ENCODE data around the gene ZSCAN18. TPM values are rescaled to one million over a fixed set of nuclear protein-coding genes. Genes with fewer than 3 reads are reported as not detected.
A peak's percentile ranks its signal among the peaks of the same experiment; 100 is the strongest.

Gene ZSCAN18
- total RNA-seq, 1 donor from 2014 or later, result 76.1 TPM

DNA sequence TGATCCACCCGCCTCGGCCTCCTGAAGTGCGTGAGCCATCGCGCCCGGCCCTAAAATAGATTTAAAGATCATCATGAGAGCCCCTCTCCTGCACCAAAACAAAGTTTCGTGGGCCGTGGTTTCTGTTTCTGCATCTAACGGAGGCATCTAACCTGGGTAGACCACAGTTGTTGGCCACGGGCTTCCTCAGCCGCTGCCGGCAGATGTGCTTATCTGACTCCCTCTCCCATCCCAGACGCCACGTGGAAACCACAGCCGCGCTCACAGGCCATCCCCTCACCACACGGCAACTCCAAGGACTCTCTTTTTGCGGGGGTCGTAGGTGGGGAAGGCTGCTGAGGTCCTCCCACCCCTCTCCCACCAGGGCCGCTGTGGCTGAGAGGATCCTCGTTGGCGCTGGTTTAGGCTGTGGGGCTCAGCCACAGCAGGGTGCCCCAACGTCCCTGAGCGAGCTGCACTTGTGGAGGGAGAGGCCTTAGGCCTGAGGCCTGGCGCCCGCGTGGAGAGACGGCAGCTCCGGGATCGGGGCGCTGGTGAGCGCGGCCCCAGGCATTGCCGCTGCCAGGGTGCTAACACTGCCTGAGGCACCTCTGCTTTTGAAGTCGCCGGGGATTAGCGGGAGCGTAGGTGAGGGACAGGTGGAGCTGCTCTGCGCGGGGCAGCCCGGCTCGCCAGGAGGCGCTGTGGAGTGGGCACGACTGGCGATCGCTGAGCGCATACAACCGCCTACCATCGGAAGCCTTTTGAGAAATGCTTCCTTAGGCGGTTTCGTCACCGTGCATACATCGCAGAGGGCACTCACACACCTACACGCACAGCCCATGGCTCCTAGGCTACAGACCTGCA, 55.3 kb downstream of the ZSCAN18 start:
- intact Hi-C loops (cut with micrococcal nuclease), result no loop called here
- TF ChIP-seq, protein P1, sequence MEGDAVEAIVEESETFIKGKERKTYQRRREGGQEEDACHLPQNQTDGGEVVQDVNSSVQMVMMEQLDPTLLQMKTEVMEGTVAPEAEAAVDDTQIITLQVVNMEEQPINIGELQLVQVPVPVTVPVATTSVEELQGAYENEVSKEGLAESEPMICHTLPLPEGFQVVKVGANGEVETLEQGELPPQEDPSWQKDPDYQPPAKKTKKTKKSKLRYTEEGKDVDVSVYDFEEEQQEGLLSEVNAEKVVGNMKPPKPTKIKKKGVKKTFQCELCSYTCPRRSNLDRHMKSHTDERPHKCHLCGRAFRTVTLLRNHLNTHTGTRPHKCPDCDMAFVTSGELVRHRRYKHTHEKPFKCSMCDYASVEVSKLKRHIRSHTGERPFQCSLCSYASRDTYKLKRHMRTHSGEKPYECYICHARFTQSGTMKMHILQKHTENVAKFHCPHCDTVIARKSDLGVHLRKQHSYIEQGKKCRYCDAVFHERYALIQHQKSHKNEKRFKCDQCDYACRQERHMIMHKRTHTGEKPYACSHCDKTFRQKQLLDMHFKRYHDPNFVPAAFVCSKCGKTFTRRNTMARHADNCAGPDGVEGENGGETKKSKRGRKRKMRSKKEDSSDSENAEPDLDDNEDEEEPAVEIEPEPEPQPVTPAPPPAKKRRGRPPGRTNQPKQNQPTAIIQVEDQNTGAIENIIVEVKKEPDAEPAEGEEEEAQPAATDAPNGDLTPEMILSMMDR (IDR thresholded peaks at IDR 0.05; ENCODE audit: borderline replicate concordance), result peak; percentile 28
- H3K9me3 ChIP-seq (replicated peaks), result peaks cover 81% of the 10 kb centered on the region
- DNase-seq, result no peak
- no peak overlapping the region for H3K4me3 ChIP-seq
- no peaks in the 10 kb centered on the region for H3K4me1 ChIP-seq
- no peak overlapping the region for H3K27ac ChIP-seq (replicated peaks)
- peaks cover 5% of the 10 kb centered on the region for H3K27me3 ChIP-seq (ENCODE audit: low read depth)
- no peaks in the 10 kb centered on the region for H3K36me3 ChIP-seq

DNA sequence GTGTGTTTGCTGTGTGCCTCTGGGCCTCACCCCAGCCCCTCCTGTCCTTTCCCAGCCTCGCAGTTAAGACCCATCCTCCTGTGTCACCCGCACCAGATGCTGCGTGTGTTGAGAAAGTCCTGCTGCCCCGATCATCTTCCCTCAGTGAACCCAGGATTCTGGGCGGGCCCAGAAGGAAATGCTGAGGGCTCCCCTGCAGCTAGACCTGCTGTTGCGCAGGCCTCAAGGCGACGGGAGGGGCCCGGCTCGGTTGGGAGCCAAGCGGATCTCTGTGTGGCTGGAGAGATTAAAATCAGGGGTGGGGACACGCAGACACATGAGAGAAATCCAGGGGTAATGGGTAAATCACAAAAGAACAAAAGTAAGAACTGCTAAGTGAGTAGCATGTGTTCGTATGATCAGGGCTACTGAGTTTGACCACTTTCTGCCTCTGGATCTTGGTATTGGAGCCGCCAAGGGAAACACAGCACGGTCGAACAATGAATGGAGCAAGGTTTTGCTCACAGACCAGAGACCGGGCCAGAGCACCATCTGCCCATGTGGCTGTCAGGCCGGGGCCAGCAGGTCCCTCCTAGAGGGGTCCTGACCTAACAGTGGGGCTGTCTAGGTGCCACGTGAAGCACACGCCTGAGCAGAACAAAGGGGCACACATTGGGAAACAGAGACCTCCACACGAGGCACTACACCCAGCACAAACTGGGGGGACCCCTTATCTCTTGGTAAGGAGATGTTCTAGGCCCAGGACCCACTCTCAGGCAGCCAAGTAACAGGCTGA, 57.1 kb downstream of the ZSCAN18 start:
- DNase-seq, result no peak

DNA sequence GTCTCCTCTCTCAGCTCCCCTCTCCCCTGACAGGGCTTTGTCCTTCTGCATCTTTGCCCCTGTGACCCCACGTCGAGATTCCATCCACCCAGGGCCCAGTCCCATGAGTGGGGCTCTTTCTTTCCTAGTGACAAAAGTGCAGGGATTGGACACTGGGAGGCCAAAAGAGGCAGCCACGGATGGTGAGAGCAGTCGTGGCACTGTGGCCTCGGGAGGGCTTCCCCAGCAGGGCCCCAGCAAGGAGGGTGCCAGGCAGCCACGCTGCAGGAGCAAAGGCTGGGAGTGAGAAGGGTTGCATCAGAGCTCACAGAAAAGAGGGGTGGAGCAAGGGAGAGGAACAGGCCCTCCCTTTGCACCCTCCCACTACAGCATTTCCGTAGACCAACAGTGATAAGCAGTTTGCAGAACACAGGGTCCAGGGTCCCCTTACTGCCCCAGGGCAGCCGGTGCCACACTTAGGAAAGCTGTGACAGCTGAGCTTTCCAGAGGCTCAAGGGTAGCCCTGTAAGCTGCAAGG, 59.3 kb downstream of the ZSCAN18 start:
- intact Hi-C loops (cut with micrococcal nuclease), result no loop called here
- no peak for DNase-seq
- peaks cover 4% of the 10 kb centered on the region for H3K4me1 ChIP-seq
- H3K4me3 ChIP-seq, result no peak overlapping the region
- H3K27ac ChIP-seq (replicated peaks), result no peak overlapping the region
- TF ChIP-seq, protein P1 (IDR thresholded peaks at IDR 0.05; ENCODE audit: borderline replicate concordance), result no peak
- no peaks in the 10 kb centered on the region for H3K36me3 ChIP-seq
- peaks cover 41% of the 10 kb centered on the region for H3K9me3 ChIP-seq (replicated peaks)
- peaks cover 8% of the 10 kb centered on the region for H3K27me3 ChIP-seq (ENCODE audit: low read depth)

More for the DNA sequence above, 57.1 kb downstream of the ZSCAN18 start:
- TF ChIP-seq, protein P1 (IDR thresholded peaks at IDR 0.05; ENCODE audit: borderline replicate concordance), result no peak
- intact Hi-C loops (cut with micrococcal nuclease), result no loop called here
- Histone ChIP-seq H3K27me3 (ENCODE audit: low read depth) (peaks cover 8% of the 10 kb centered on the region), H3K4me3 (no peak overlapping the region), H3K4me1 (no peaks in the 10 kb centered on the region), H3K9me3 (replicated peaks) (peaks cover 63% of the 10 kb centered on the region), H3K36me3 (no peaks in the 10 kb centered on the region), H3K27ac (replicated peaks) (no peak overlapping the region)

DNA sequence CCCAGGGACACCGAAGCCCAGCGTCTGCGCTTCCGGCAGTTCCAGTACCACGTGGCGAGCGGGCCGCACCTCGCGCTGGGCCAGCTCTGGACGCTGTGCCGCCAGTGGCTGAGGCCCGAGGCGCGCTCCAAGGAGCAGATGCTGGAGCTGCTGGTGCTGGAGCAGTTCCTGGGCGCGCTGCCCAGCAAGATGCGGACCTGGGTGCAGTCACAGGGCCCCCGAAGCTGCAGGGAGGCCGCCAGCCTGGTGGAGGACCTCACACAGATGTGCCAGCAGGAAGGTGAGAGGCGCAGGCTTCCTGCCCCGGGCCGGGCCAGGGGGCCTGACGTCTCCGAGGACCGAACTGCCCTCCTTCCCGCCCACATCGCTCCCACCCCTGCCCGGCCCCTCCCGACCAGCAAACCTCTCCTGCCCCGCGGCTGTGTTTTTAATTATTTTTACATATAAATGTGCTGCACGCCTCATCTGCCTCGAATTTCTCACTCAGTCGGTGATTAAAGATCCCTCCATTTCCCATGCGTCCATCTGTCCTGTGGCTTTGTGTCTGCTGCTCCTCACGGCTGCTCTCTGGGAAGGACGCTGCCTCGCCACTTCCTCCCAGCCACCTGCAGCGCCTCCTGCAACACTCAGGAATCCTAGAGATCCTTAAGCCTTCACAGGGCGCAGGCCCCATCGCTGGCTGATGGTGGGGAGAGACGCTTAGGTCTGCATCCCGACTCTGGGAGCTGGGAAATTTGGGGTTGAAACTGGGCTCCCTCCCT, 59.9 kb downstream of the ZSCAN18 start:
- Histone ChIP-seq H3K27ac (replicated peaks) (no peak overlapping the region), H3K27me3 (ENCODE audit: low read depth) (peaks cover 8% of the 10 kb centered on the region), H3K4me3 (peak overlapping the region; percentile 9), H3K9me3 (replicated peaks) (peaks cover 35% of the 10 kb centered on the region), H3K4me1 (peaks cover 8% of the 10 kb centered on the region), H3K36me3 (no peaks in the 10 kb centered on the region)
- no peak for DNase-seq
- intact Hi-C loops (cut with micrococcal nuclease), result no loop called here
- TF ChIP-seq, protein P1 (IDR thresholded peaks at IDR 0.05; ENCODE audit: borderline replicate concordance), result no peak

DNA sequence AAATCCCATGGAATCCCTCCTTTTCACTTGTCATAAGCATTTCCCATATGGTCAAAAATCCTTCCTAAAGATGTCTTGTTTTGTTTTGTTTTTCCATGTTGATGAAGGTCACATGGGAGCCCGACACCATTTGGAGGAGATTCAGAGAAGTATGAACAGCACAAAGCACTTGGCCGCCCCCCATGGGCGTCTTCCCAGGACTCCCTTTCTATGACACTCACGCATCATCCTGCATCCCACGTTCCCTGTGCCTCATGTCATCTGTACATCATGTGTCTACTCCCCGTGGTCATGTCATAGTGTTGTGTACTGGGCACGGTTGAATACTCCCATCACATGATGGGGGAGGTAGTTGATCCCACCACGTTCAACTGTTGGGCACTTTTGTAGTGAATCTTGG, 62.2 kb downstream of the ZSCAN18 start:
- H3K4me1 ChIP-seq, result peaks cover 8% of the 10 kb centered on the region
- no peak overlapping the region for H3K4me3 ChIP-seq
- no peaks in the 10 kb centered on the region for H3K36me3 ChIP-seq
- intact Hi-C loops (cut with micrococcal nuclease), result no loop called here
- H3K27me3 ChIP-seq (ENCODE audit: low read depth), result peaks cover 8% of the 10 kb centered on the region
- TF ChIP-seq, protein P1 (IDR thresholded peaks at IDR 0.05; ENCODE audit: borderline replicate concordance), result no peak
- peaks cover 13% of the 10 kb centered on the region for H3K9me3 ChIP-seq (replicated peaks)
- no peak for DNase-seq
- H3K27ac ChIP-seq (replicated peaks), result no peak overlapping the region

All from left ventricle myocardium inferior (tissue), 1 donor.